HepG2 (cell line): ENCODE measurements around the gene AXIN1. TPM values are rescaled to one million over a fixed set of nuclear protein-coding genes. Genes with fewer than 3 reads are reported as not detected.
A peak's percentile ranks its signal among the peaks of the same experiment; 100 is the strongest.

ENCODE experiments used
- CHCHD3 ChIP-seq: sonication (generic); formaldehyde crosslinking; IDR thresholded peaks from 2 replicates; pipeline ENCODE4 v1.8.0; 2022; ENCODE audit warnings: mild to moderate bottlenecking, missing genetic modification reagents, moderate library complexity
- GATA4 ChIP-seq: sonication (generic); IDR thresholded peaks from 2 replicates; pipeline ENCODE4 v1.6.1; 2016; ENCODE audit warnings: antibody characterized with exemption, low read depth, borderline replicate concordance
- GATAD2A ChIP-seq: IDR thresholded peaks from 2 replicates; pipeline ENCODE4 v1.6.1; 2016
- GMEB2 ChIP-seq: IDR thresholded peaks from 2 replicates; pipeline ENCODE4 v1.6.1; 2016; ENCODE audit warnings: missing biosample characterization, missing genetic modification reagents, low read depth
- GPBP1L1 ChIP-seq: sonication (generic); formaldehyde crosslinking; IDR thresholded peaks from 2 replicates; pipeline ENCODE4 v1.5.0; 2020; ENCODE audit warnings: mild to moderate bottlenecking, missing genetic modification reagents
- ZFP36 ChIP-seq: fragments of 150-350 bp; IDR thresholded peaks from 2 replicates; pipeline ENCODE4 v1.6.1; 2018; ENCODE audit warnings: borderline replicate concordance, low read length, low read depth; ENCODE audit not compliant: partially characterized antibody
- ZNF292 ChIP-seq: sonication (generic); formaldehyde crosslinking; IDR thresholded peaks from 2 replicates; pipeline ENCODE4 v1.8.1; 2022; ENCODE audit warnings: mild to moderate bottlenecking, low read depth, missing genetic modification reagents, borderline replicate concordance
- ZNF383 ChIP-seq: sonication (generic); formaldehyde crosslinking; IDR thresholded peaks from 2 replicates; pipeline ENCODE4 v1.4.0; 2020; ENCODE audit warnings: missing genetic modification reagents, mild to moderate bottlenecking, borderline replicate concordance
- ZNF546 ChIP-seq: sonication (generic); formaldehyde crosslinking; conservative IDR thresholded peaks from 2 replicates; pipeline ENCODE4 v1.8.1; 2023; ENCODE audit warnings: mild to moderate bottlenecking, missing genetic modification reagents
- ZNF557 ChIP-seq: sonication (generic); formaldehyde crosslinking; IDR thresholded peaks from 2 replicates; pipeline ENCODE4 v1.4.0; 2020; ENCODE audit warnings: missing genetic modification reagents
- ZNF580 ChIP-seq: IDR thresholded peaks from 2 replicates; pipeline ENCODE4 v1.6.1; 2016; ENCODE audit warnings: low read depth, borderline replicate concordance
- polyA plus RNA-seq, 8 experiments: library from polyadenylated mRNA; depleted of rRNA in 3 of 8; stranded (reverse) in 7 of 8; unstranded in 1 of 8; fragments of >200 nt; fragmentation: Illumina TruSeq in 4 of 8; extraction: Trizol in 4 of 8; gene quantifications; 2 replicates each; pipeline versions ENCODE4 v1.2.1 to v1.2.3, GENCODE V29; 2011 to 2016; ENCODE audit warnings: low read depth in 4 of 8, missing spikeins in 1 of 8, mixed read lengths in 1 of 8; ENCODE audit not compliant: insufficient read depth in 1 of 8
- total RNA-seq, 5 experiments: library from RNA; depleted of rRNA; stranded (reverse); fragments of >200 nt; fragmentation: Illumina TruSeq; extraction: Trizol; gene quantifications; 2 replicates each; pipeline ENCODE4 v1.2.3, GENCODE V29; 2016; ENCODE audit warnings: low read depth in 1 of 5
- TF ChIP-seq, protein P1 (sequence below): sonication (generic); formaldehyde crosslinking; IDR thresholded peaks from 2 replicates; pipeline ENCODE4 v1.5.0; 2020; ENCODE audit warnings: mild to moderate bottlenecking, missing genetic modification reagents, borderline replicate concordance
- TF ChIP-seq, protein P2 (sequence below): sonication (generic); formaldehyde crosslinking; IDR thresholded peaks from 2 replicates; pipeline ENCODE4 v1.5.0; 2020; ENCODE audit warnings: mild to moderate bottlenecking, missing genetic modification reagents, borderline replicate concordance
- TF ChIP-seq, protein P3 (sequence below): sonication (generic); formaldehyde crosslinking; conservative IDR thresholded peaks from 2 replicates; pipeline ENCODE4 v1.4.0; 2020; ENCODE audit warnings: mild to moderate bottlenecking, missing genetic modification reagents, moderate library complexity

Gene AXIN1
- total and polyA plus RNA-seq, 2 of the 13 experiments (the other 11 are each of a cell fraction or from before 2014, with no cell fraction given), result 24.0 to 26.0 TPM

DNA sequence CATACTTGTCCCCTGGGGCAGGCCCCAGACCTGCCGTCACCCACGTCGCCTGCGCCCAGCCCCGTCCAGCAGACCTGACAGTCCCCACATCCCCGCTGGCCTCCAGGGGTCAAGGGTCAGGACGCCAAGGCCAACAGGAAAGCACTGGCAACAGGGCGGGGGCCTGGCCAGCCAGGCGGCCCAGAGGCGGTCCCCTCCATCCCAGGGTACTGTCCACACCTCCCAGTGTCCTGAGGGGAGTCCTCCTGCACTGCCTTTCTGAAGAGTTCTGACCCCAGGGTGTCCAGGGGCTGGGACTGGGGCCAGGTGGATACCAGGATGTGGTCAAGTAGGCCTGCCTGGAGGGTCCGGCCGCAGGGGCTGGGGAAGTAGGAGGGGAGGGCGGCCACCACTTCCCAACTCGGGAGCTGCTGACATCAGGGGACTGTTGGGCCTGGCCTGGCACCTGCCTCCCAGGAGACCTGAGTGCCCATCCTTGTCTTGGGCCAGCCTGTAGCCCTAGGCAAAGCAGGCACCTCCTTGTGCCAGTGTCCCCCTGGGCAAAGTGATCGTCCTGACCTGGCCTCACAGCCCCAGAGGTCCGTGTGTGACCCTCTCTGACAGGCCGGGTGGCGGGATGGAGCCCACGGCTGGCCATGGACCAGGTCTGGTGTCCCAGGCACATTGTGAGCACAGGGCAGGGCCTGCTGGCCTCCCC lies 6.7 kb upstream of the AXIN1 start (continued):
- TF ChIP-seq, protein P1, sequence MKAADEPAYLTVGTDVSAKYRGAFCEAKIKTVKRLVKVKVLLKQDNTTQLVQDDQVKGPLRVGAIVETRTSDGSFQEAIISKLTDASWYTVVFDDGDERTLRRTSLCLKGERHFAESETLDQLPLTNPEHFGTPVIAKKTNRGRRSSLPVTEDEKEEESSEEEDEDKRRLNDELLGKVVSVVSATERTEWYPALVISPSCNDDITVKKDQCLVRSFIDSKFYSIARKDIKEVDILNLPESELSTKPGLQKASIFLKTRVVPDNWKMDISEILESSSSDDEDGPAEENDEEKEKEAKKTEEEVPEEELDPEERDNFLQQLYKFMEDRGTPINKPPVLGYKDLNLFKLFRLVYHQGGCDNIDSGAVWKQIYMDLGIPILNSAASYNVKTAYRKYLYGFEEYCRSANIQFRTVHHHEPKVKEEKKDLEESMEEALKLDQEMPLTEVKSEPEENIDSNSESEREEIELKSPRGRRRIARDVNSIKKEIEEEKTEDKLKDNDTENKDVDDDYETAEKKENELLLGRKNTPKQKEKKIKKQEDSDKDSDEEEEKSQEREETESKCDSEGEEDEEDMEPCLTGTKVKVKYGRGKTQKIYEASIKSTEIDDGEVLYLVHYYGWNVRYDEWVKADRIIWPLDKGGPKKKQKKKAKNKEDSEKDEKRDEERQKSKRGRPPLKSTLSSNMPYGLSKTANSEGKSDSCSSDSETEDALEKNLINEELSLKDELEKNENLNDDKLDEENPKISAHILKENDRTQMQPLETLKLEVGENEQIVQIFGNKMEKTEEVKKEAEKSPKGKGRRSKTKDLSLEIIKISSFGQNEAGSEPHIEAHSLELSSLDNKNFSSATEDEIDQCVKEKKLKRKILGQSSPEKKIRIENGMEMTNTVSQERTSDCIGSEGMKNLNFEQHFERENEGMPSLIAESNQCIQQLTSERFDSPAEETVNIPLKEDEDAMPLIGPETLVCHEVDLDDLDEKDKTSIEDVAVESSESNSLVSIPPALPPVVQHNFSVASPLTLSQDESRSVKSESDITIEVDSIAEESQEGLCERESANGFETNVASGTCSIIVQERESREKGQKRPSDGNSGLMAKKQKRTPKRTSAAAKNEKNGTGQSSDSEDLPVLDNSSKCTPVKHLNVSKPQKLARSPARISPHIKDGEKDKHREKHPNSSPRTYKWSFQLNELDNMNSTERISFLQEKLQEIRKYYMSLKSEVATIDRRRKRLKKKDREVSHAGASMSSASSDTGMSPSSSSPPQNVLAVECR, result peak; percentile 52; the same call in 1 of the 2 replicates
- peak; percentile 31; the same call in 1 of the 2 replicates for TF ChIP-seq ZNF292
- TF ChIP-seq, protein P2, sequence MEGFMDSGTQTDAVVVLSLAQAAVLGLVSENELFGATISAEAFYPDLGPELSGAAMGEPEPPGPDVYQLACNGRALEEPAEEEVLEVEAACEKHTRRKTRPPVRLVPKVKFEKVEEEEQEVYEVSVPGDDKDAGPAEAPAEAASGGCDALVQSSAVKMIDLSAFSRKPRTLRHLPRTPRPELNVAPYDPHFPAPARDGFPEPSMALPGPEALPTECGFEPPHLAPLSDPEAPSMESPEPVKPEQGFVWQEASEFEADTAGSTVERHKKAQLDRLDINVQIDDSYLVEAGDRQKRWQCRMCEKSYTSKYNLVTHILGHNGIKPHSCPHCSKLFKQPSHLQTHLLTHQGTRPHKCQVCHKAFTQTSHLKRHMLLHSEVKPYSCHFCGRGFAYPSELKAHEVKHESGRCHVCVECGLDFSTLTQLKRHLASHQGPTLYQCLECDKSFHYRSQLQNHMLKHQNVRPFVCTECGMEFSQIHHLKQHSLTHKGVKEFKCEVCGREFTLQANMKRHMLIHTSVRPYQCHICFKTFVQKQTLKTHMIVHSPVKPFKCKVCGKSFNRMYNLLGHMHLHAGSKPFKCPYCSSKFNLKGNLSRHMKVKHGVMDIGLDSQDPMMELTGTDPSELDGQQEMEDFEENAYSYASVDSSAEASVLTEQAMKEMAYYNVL (CRISPR knock-in tag), result peak; percentile 78
- 0 out of 2 replicates have a peak, but pooled peaks have one; percentile 53 for TF ChIP-seq ZNF580 (CRISPR knock-in tag)
- TF ChIP-seq ZNF546, result peak; percentile 20; the same call in 1 of the 2 replicates
- TF ChIP-seq ZNF557 (CRISPR knock-in tag), result no peak
- no peak for TF ChIP-seq GPBP1L1
- no peak for TF ChIP-seq GMEB2 (CRISPR knock-in tag)
- peak; percentile 58; the same call in 1 of the 2 replicates for TF ChIP-seq GATA4
- no peak for TF ChIP-seq CHCHD3 (CRISPR knock-in tag)
- peak; percentile 80 for TF ChIP-seq GATAD2A (CRISPR knock-in tag)
- TF ChIP-seq ZNF383 (CRISPR knock-in tag), result no peak
- TF ChIP-seq ZFP36, result no peak
- TF ChIP-seq, protein P3, sequence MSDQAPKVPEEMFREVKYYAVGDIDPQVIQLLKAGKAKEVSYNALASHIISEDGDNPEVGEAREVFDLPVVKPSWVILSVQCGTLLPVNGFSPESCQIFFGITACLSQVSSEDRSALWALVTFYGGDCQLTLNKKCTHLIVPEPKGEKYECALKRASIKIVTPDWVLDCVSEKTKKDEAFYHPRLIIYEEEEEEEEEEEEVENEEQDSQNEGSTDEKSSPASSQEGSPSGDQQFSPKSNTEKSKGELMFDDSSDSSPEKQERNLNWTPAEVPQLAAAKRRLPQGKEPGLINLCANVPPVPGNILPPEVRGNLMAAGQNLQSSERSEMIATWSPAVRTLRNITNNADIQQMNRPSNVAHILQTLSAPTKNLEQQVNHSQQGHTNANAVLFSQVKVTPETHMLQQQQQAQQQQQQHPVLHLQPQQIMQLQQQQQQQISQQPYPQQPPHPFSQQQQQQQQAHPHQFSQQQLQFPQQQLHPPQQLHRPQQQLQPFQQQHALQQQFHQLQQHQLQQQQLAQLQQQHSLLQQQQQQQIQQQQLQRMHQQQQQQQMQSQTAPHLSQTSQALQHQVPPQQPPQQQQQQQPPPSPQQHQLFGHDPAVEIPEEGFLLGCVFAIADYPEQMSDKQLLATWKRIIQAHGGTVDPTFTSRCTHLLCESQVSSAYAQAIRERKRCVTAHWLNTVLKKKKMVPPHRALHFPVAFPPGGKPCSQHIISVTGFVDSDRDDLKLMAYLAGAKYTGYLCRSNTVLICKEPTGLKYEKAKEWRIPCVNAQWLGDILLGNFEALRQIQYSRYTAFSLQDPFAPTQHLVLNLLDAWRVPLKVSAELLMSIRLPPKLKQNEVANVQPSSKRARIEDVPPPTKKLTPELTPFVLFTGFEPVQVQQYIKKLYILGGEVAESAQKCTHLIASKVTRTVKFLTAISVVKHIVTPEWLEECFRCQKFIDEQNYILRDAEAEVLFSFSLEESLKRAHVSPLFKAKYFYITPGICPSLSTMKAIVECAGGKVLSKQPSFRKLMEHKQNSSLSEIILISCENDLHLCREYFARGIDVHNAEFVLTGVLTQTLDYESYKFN (CRISPR knock-in tag), result peak; percentile 93
